Panc1 (cell line): Measurements from ENCODE around the gene PARVB.

Experiments used
- POLR2AphosphoS5 ChIP-seq: IDR thresholded peaks from 2 replicates; pipeline ENCODE4 v1.6.1; 2012; ENCODE audit warnings: mild to moderate bottlenecking, low read depth, low read length, moderate library complexity
- TF ChIP-seq, protein P1 (sequence below), 2 experiments: IDR thresholded peaks; 2 replicates each; pipeline ENCODE4 v1.6.1; 2011 to 2012; ENCODE audit warnings: low read depth in 2 of 2, control low read depth in 1 of 2, low read length in 1 of 2, mild to moderate bottlenecking in 1 of 2, moderate library complexity in 1 of 2; ENCODE audit not compliant: insufficient read depth in 1 of 2
- TF ChIP-seq, protein P2 (sequence below): fragments of 450-650 bp; IDR thresholded peaks from 2 replicates; pipeline ENCODE4 v1.5.1; 2017; ENCODE audit warnings: mild to moderate bottlenecking

- TF ChIP-seq, protein P1, sequence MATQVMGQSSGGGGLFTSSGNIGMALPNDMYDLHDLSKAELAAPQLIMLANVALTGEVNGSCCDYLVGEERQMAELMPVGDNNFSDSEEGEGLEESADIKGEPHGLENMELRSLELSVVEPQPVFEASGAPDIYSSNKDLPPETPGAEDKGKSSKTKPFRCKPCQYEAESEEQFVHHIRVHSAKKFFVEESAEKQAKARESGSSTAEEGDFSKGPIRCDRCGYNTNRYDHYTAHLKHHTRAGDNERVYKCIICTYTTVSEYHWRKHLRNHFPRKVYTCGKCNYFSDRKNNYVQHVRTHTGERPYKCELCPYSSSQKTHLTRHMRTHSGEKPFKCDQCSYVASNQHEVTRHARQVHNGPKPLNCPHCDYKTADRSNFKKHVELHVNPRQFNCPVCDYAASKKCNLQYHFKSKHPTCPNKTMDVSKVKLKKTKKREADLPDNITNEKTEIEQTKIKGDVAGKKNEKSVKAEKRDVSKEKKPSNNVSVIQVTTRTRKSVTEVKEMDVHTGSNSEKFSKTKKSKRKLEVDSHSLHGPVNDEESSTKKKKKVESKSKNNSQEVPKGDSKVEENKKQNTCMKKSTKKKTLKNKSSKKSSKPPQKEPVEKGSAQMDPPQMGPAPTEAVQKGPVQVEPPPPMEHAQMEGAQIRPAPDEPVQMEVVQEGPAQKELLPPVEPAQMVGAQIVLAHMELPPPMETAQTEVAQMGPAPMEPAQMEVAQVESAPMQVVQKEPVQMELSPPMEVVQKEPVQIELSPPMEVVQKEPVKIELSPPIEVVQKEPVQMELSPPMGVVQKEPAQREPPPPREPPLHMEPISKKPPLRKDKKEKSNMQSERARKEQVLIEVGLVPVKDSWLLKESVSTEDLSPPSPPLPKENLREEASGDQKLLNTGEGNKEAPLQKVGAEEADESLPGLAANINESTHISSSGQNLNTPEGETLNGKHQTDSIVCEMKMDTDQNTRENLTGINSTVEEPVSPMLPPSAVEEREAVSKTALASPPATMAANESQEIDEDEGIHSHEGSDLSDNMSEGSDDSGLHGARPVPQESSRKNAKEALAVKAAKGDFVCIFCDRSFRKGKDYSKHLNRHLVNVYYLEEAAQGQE (IDR thresholded peaks at IDR 0.05; ENCODE audit: insufficient read depth in 1 of 2, low read depth in 2 of 2, low read length in 1 of 2) = no peak
- TF ChIP-seq, protein P2, sequence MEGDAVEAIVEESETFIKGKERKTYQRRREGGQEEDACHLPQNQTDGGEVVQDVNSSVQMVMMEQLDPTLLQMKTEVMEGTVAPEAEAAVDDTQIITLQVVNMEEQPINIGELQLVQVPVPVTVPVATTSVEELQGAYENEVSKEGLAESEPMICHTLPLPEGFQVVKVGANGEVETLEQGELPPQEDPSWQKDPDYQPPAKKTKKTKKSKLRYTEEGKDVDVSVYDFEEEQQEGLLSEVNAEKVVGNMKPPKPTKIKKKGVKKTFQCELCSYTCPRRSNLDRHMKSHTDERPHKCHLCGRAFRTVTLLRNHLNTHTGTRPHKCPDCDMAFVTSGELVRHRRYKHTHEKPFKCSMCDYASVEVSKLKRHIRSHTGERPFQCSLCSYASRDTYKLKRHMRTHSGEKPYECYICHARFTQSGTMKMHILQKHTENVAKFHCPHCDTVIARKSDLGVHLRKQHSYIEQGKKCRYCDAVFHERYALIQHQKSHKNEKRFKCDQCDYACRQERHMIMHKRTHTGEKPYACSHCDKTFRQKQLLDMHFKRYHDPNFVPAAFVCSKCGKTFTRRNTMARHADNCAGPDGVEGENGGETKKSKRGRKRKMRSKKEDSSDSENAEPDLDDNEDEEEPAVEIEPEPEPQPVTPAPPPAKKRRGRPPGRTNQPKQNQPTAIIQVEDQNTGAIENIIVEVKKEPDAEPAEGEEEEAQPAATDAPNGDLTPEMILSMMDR = no peak
- no peak for TF ChIP-seq POLR2AphosphoS5
Observed at GRCh38 chr22:43996981-43997265, 27.2 kb upstream of the PARVB start.
